AG04449 (cell line): ENCODE results near the gene SMIM10L2A.

Experiments used
- CTCF ChIA-PET: fragments of 350-600 bp; formaldehyde crosslinking; extraction: SDS; loops from one replicate; lab custom pipeline; 2021; ENCODE audit warnings: antibody characterized with exemption; lab: Yijun Ruan, JAX
- POLR2A ChIA-PET: fragments of 400-600, 350-600 bp; formaldehyde crosslinking; extraction: SDS; loops from one replicate; lab custom pipeline; 2020; ENCODE audit warnings: antibody characterized with exemption, inconsistent platforms; lab: Yijun Ruan, JAX
- DNase-seq: peaks from one replicate; pipeline ENCODE4 v3.0.0-alpha.2; 2010; ENCODE audit warnings: low read depth, low spot score
- H3K4me3 ChIP-seq: 2 replicates; pipeline ENCODE4 v1.5.1; 2011; ENCODE audit warnings: low read depth, mild to moderate bottlenecking, control low read depth, low read length
- TF ChIP-seq, protein P1 (sequence below): IDR thresholded peaks from one replicate; pipeline ENCODE4 v1.5.1; 2011; ENCODE audit warnings: mild to moderate bottlenecking, moderate library complexity, low read length, control low read depth, inconsistent platforms; ENCODE audit not compliant: insufficient read depth; ENCODE audit errors: missing control alignments

SMIM10L2A gene

GRCh38 chrX:135421932-135422809 is at the start of gene SMIM10L2A:
Gene SMIM10L2A, plus strand, starts transcription at chrX:135421944. Its CDS starts 188 bp downstream, at chrX:135422132.
- POLR2A ChIA-PET: no interaction called here
- TF ChIP-seq, protein P1, sequence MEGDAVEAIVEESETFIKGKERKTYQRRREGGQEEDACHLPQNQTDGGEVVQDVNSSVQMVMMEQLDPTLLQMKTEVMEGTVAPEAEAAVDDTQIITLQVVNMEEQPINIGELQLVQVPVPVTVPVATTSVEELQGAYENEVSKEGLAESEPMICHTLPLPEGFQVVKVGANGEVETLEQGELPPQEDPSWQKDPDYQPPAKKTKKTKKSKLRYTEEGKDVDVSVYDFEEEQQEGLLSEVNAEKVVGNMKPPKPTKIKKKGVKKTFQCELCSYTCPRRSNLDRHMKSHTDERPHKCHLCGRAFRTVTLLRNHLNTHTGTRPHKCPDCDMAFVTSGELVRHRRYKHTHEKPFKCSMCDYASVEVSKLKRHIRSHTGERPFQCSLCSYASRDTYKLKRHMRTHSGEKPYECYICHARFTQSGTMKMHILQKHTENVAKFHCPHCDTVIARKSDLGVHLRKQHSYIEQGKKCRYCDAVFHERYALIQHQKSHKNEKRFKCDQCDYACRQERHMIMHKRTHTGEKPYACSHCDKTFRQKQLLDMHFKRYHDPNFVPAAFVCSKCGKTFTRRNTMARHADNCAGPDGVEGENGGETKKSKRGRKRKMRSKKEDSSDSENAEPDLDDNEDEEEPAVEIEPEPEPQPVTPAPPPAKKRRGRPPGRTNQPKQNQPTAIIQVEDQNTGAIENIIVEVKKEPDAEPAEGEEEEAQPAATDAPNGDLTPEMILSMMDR: no peak
- DNase-seq: no peak
- H3K4me3 ChIP-seq: peak within 1 kb of the TSS; percentile 40
- CTCF ChIA-PET: no interaction called here

DNA sequence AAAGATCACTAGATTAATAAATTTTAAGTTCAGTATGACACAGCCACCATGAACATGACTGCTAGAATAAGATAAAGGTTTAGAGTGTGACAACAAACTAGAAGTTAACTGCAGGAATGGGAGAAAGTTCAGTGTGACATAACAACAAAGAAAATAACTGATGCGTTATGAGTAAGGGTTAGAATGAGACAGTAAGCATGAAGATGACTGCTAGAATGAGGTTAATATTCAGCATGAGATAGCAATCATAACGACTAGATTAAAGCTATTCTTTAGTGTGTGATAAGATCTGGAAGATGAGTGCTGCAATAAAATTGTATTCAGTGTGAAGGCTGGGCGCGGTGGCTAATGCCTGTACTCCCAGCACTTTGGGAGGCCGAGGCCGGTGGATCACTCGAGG is 48.4 kb upstream of the SMIM10L2A start:
- TF ChIP-seq, protein P1: no peak
- CTCF ChIA-PET: no interaction called here
- POLR2A ChIA-PET: no interaction called here
- no peak overlapping the region for H3K4me3 ChIP-seq
- no peak for DNase-seq

GRCh38 chrX:135382260-135382659 is 39.5 kb upstream of the SMIM10L2A start:
- ChIA-PET POLR2A (no interaction called here), CTCF (no interaction called here)
- no peak for DNase-seq
- H3K4me3 ChIP-seq: no peak overlapping the region
- TF ChIP-seq, protein P1: no peak

GRCh38 chrX:135383249-135383648 is 38.5 kb upstream of the SMIM10L2A start:
- ChIA-PET CTCF (no interaction called here), POLR2A (no interaction called here)
- H3K4me3 ChIP-seq: no peak overlapping the region
- DNase-seq: no peak
- TF ChIP-seq, protein P1: no peak

- ChIA-PET CTCF (no interaction called here), POLR2A (no interaction called here)
- TF ChIP-seq, protein P1: no peak
- no peak overlapping the region for H3K4me3 ChIP-seq
- no peak for DNase-seq
These were observed 37.4 kb upstream of the SMIM10L2A start for GRCh38 chrX:135384161-135384836.

- ChIA-PET CTCF (no interaction called here), POLR2A (no interaction called here)
- H3K4me3 ChIP-seq: no peak overlapping the region
- TF ChIP-seq, protein P1: no peak
- DNase-seq: no peak
These were observed 32.9 kb upstream of the SMIM10L2A start for GRCh38 chrX:135388841-135389240.
